GM18517 (cell line): Measurements from ENCODE around the gene TMEM108.
"Not testable (repeated sequence)": the region's sequence is repeated elsewhere in the genome, so short reads cannot be mapped to it uniquely, and the experiment has no call there.

Experiments
- ATAC-seq: cut with Tn5 transposase; IDR thresholded peaks from one replicate; pipeline ENCODE4 v1.9.1; 2021; ENCODE audit warnings: mild to moderate bottlenecking, moderate library complexity; ENCODE audit not compliant: unreplicated experiment

TMEM108 gene

GRCh38 chr3:133038089-133038730, at the start of gene TMEM108:
TMEM108 (plus strand) TSS chr3:133038391.
- no peak for ATAC-seq

DNA sequence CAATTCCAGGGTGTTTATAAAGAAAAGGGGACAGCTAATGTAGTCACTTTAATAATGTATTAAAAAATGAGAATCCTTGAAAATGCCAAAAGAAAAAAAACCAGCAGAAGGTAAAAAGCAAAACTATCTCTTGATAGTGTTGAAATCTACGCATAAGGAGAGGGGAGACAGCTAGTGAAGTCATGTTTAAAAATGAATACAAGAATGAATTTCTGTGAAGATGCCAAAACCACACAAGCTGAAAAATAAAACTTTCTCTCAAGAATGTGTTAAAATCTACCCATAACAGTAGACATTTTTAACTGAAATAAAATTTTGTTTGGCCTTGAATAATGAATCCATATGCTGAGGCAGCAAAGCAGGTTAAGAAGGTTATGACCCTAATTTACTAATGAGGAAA, 42.2 kb upstream of the TMEM108 start:
- no peak for ATAC-seq

DNA sequence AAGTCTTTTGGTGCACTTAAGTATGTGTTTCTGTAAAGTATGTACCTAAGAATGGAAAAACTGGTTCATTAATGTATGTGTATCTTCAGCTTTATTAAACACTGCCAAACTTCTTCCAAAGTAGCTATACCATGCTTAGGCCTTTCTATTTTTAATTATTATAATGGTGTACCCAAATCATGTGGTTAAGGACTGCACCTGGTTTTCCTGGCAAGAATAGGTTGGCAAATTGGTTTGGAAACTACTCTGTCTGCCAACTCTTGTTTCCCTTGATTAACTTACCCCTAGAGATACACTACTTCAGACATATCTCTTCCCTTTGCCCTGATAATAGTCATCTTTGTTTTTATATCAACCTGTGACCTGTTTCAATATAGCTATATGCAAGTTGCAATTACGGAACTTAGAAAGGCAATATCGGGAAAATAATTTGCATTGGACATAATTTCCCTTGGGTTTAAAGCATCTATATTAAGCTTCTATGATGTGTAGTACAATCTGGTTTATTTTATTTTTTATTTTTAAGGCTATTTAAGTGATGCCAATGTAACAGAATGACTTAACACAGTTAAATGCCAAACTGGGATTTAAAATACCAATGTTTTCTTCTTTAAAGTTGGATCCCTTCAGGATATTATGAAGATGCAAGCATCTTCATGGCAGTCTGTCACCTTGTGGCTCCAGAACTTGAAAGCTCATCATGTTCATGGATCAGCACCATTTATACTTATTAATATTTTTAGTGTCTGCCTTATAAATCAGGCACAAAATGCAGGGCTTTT, 40.6 kb upstream of the TMEM108 start:
- ATAC-seq: no peak

DNA sequence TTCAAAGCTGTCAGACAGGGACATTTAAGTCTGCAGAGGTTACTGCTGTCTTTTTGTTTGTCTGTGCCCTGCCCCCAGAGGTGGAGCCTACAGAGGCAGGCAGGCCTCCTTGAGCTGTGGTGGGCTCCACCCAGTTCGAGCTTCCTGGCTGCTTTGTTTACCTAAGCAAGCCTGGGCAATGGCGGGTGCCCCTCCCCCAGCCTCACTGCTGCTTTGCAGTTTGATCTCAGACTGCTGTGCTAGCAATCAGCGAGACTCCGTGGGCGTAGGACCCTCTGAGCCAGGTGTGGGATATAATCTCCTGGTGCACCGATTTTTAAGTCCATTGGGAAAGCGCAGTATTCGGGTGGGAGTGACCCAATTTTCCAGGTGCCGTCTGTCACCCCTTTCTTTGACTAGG, 33.2 kb upstream of the TMEM108 start:
- ATAC-seq: not testable (repeated sequence)

DNA sequence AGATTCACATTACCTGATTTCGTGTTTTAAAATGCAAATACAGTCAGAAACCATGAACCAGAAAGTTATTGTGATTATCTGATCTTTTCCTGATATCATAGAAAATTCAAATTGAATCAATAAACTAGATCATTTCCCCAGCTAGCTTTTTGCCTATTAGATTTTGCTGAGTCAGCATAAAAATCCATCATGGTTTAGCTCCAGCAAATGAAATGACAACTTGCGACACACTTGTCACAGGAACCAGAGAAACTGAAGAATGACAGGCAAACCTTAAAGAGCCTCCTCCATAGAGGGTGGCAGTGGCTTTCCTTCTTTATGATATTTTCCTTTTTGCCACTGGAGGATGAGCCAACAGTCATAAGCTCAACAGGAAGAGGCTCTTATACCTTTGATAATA, 30.6 kb upstream of the TMEM108 start:
- no peak for ATAC-seq

DNA sequence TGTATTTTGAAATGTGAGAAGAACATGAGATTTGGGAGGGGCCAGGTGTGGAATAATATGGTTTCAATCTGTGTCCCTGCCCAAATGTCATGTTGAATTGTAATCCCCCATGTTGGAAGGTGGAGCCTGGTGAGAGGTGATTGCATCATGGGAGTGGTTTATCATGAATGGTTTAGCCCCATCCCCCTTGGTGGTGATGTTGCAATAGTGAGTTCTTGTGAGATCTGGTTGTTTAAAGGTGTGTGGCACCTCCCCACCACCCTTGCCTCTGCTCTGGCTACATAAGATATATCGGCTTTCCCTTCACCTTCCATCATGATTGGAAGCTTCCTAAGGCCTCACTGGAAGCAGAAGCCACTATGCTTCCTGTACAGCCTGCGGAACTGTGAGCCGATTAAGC, 23.9 kb upstream of the TMEM108 start:
- ATAC-seq: no peak

GRCh38 chr3:133015573-133015972, 22.6 kb upstream of the TMEM108 start:
- not testable (repeated sequence) for ATAC-seq

DNA sequence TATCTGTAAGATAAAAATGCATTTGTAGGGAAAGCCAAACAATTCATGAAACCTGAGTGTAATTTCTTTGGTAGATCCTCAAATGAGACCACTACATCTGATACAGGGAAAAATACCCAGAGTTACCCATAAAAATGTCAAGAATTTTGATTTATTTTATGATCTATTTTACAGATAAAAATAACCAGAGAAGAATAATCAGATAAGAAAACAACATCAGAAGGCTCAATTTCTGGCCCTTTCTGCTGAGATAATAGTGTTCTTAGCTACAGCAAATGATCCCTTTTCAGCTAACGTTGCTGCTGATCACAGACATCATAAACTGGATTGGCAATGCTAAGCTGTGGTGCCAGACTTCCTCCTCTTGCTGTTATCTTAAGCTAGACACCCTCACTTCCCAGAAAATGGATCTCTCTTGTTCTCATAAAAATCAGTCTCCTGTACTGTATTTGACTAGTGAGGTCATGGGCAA, 21.3 kb upstream of the TMEM108 start:
- no peak for ATAC-seq

- ATAC-seq: no peak
These were observed 19.3 kb upstream of the TMEM108 start for GRCh38 chr3:133018921-133019320.

- no peak for ATAC-seq
These were observed 17.0 kb upstream of the TMEM108 start for GRCh38 chr3:133021206-133021605.

- ATAC-seq: no peak
These were observed 14.8 kb upstream of the TMEM108 start for GRCh38 chr3:133023362-133023761.

DNA sequence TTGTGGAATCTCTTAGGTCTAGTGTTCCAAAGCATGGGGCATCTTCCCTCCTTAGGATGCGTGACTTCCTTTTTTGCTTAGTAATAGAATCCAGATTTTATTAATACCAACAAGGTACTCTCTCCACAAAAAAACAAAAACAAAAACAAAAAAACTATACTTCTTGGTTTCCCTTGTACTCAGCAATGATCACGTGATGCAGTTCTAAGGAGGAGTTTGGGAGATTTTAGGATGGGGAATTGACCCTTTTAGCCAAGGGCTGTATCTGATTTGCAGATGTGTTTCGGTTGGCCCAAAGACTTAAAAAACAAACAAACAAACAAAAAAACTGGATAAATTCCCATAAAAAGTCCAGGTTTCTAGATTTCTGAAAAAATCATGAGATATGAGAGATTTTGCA, 12.6 kb upstream of the TMEM108 start:
- ATAC-seq: no peak

GRCh38 chr3:133032301-133032700, 5.9 kb upstream of the TMEM108 start:
- no peak for ATAC-seq

- no peak for ATAC-seq
These were observed 755 bp upstream of the TMEM108 start for GRCh38 chr3:133037436-133037835.

DNA sequence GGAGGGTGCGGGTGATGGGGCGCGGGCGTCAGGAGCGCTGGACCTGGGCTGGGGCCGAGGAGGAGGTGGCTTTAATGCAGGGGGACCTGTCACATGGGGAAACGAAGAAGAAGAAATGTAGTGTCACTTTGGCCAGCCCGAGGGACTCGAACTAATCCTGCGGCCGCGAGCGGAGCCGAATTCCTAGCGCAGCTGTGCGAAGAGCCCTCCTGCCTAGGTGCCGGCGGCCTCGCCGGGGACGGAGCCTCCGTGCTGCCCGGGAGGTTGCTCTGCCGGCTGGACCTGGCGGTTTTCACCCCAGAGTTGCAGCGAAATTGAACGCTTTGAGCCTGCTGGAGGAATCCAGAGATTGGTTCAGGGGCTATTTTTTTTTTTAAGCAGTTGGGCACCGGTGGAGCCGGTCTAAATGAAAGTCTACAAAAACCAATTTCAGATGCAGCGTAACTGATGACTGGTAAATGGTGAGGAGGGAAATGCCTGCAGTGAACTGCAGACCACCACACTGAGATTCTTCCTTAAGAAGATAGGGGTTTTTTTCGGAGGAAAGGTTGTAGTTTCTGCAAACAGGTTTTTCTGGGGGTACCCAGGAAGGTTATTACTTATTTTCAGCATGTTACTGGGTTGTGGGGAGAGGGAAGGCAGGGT, 662 bp downstream of the TMEM108 start:
- ATAC-seq: no peak

DNA sequence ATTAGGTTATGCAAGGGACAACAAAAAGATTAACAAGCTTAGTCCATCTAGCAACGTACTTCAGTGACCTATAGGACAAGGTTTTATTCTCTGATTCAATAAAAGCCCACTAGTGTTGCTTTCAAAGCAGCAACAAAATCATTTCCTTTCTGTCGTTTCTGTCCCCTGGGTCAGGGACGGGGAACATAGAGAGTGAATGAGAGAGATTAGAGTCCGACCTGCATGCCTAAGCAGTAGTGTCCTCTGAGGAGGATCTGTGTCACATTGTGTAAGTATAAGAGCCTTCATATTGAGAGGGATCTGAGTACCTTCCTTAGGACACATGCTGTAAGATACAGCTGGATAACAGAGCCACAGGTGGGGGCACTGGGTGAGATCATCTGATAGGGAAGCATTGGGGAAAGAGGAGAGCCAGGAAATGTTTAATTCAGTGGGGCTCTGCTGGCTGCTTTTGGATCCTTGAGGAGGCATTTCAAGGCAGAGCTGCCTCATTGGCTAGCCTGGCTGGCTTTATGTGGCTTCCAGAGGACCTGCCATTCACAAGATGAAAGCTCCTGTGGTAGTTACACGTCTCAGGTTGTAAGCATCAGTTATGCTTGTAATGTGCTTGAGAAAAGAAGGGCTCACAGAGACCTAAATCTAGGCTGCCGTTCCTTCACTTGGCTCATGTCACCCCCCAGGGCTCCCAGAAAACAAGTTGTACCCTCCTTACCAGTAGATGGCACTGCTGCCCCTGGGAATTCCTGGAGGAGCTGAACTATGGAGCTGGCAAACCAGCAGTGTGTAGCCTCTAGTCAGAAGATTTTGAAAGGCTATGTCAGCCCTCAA, 2.7 kb downstream of the TMEM108 start:
- no peak for ATAC-seq

DNA sequence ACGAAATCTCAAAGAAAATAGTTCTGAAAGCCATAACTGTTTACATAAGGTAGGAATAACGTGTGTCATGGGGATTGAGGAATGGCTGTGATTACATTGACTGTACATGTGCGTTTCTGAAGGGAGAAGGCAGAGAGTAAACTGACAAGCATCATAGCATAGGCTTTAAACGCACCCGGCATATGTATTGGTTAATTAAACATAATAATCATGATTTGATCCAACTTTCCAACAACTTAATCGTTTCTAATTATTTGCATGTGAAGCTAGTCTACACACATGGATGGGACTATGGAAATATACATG, 3.3 kb downstream of the TMEM108 start:
- no peak for ATAC-seq

GRCh38 chr3:133042778-133043177, 4.6 kb downstream of the TMEM108 start:
- ATAC-seq: no peak

DNA sequence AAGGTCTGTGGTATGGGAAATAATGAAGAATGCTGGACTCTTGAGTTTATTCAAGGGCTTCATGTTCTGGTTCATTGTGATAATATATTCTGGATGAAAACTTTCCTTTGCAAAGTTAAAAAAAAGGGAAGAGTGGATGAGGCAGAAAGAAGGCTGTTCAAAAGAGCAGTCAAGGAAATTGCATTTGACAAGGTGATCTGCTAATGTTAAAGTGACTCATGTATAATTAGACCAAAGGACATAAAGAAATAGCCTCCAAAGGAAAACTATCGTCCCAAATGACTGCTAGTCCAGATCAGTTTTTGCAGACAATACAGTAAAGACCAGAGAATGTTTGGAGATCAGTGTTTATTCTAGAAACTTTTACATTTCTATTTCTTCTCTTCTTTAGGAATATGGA, 9.8 kb downstream of the TMEM108 start:
- ATAC-seq: no peak

GRCh38 chr3:133049491-133049890, 11.3 kb downstream of the TMEM108 start:
- ATAC-seq: no peak

DNA sequence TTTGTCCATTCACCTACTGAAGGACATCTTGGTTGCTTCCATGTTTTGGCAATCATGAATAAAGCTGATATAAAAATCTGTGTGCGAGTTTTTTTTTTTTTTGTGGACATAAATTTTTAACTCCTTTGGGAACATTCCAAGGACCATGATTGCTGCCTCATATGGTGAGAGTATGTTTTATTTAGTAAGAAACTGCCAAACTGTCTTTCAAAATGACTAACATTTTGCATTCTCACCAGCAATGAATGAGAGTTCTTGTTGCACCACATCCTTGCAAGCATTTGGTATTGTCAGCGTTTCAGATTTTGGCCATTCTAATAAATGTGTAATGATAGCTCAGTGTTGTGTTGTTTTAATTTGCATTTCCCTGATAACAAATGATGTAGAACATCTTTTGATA, 12.7 kb downstream of the TMEM108 start:
- no peak for ATAC-seq
